ENCODE results near the gene TES.
"Not testable (repeated sequence)": the region's sequence is repeated elsewhere in the genome, so short reads cannot be mapped to it uniquely, and the experiment has no call there.

The TES gene

DNA sequence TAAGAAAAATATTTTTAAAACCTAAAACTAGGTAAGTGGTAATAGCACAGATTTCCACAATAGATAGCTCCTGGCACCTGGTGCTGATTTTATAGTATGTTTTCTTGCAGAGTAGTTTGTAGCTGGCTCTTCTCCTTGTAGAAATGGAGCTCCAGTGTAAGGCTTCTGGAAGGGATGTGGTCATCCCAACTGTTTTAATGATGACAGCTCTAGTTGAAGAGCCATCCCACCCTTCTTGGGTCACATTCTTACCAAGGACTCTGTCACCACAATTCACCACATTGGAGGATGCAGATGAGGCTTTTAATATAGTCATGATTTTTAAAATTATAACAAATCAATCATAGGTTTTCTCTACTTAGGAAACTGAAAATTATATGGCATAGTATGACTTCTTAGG, 31.0 kb downstream of the TES start:
- Histone ChIP-seq H2AFZ (no peak overlapping the region), H3K4me2 (ENCODE audit: low read length) (no peak overlapping the region), H3K4me1 (no peaks in the 10 kb centered on the region), H3K36me3 (ENCODE audit: control insufficient read depth, insufficient read depth, low read length) (no peaks in the 10 kb centered on the region), H3K4me3 (ENCODE audit: low read depth, low read length) (no peak overlapping the region), H3K79me2 (peaks cover 5% of the 10 kb centered on the region), H3K9me3 (ENCODE audit: control insufficient read depth, low read length) (no peaks in the 10 kb centered on the region), H3K9ac (no peak overlapping the region), H3K27ac (no peak overlapping the region), H3K27me3 (ENCODE audit: control insufficient read depth, insufficient read depth, low read length) (no peaks in the 10 kb centered on the region)
- TF ChIP-seq, protein P1, sequence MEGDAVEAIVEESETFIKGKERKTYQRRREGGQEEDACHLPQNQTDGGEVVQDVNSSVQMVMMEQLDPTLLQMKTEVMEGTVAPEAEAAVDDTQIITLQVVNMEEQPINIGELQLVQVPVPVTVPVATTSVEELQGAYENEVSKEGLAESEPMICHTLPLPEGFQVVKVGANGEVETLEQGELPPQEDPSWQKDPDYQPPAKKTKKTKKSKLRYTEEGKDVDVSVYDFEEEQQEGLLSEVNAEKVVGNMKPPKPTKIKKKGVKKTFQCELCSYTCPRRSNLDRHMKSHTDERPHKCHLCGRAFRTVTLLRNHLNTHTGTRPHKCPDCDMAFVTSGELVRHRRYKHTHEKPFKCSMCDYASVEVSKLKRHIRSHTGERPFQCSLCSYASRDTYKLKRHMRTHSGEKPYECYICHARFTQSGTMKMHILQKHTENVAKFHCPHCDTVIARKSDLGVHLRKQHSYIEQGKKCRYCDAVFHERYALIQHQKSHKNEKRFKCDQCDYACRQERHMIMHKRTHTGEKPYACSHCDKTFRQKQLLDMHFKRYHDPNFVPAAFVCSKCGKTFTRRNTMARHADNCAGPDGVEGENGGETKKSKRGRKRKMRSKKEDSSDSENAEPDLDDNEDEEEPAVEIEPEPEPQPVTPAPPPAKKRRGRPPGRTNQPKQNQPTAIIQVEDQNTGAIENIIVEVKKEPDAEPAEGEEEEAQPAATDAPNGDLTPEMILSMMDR (IDR thresholded peaks at IDR 0.05), result no peak

DNA sequence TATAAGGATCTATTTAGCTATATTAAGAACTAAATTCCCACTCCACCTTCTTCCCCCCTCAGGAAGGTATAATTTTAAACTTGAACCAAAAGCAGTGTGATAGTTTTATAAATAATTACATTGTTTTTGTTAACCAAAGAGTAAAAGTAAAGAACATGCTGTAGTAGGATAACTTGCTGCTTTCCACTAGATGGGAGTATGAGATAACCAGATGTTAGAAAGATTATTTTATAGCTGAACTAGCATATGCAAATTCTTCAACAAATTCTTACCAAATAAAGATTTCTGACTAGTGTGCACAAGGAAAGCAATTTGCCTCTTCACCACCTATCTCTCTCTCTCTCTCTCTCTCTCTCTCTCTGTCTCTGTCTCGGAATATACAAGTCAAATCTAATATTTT, 31.8 kb downstream of the TES start:
- H3K36me3 ChIP-seq (ENCODE audit: control insufficient read depth, insufficient read depth, low read length), result no peaks in the 10 kb centered on the region
- H3K9me3 ChIP-seq (ENCODE audit: control insufficient read depth, low read length), result no peaks in the 10 kb centered on the region
- H3K4me3 ChIP-seq (ENCODE audit: low read depth, low read length), result no peak overlapping the region

DNA sequence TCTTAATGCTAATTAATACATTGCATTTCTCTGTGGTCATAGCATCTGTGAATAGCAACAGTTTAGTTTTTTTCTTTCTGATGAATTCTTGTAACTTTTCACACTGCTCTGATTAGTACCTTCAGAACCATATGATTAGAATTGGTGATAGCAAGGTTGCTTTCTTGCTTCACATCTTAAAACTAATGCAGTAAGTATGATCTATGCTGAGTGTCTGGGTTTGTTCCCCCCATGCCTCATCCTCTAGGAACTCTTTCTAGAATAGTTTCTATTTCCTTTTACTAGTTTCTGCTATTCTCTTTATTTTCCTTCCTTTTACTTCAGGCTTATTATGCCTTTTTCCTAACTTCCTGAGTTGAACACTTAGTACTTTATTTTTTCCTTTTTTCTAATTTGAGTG, 32.4 kb downstream of the TES start:
- Histone ChIP-seq H3K4me2 (ENCODE audit: low read length) (no peak overlapping the region), H3K4me1 (no peaks in the 10 kb centered on the region), H3K9ac (no peak overlapping the region), H3K79me2 (peaks cover 2% of the 10 kb centered on the region), H3K27ac (no peak overlapping the region), H2AFZ (no peak overlapping the region), H3K36me3 (ENCODE audit: control insufficient read depth, insufficient read depth, low read length) (no peaks in the 10 kb centered on the region), H3K4me3 (ENCODE audit: low read depth, low read length) (no peak overlapping the region), H3K9me3 (ENCODE audit: control insufficient read depth, low read length) (no peaks in the 10 kb centered on the region), H3K27me3 (ENCODE audit: control insufficient read depth, insufficient read depth, low read length) (no peaks in the 10 kb centered on the region)
- TF ChIP-seq, protein P1 (IDR thresholded peaks at IDR 0.05), result no peak

More for the DNA sequence above, 31.8 kb downstream of the TES start:
- H3K4me1 ChIP-seq, result no peaks in the 10 kb centered on the region
- no peak overlapping the region for H3K4me2 ChIP-seq (ENCODE audit: low read length)
- TF ChIP-seq, protein P1 (IDR thresholded peaks at IDR 0.05), result no peak
- H3K27ac ChIP-seq, result no peak overlapping the region
- H2AFZ ChIP-seq, result no peak overlapping the region
- H3K27me3 ChIP-seq (ENCODE audit: control insufficient read depth, insufficient read depth, low read length), result no peaks in the 10 kb centered on the region
- H3K79me2 ChIP-seq, result peaks cover 2% of the 10 kb centered on the region
- H3K9ac ChIP-seq, result no peak overlapping the region

DNA sequence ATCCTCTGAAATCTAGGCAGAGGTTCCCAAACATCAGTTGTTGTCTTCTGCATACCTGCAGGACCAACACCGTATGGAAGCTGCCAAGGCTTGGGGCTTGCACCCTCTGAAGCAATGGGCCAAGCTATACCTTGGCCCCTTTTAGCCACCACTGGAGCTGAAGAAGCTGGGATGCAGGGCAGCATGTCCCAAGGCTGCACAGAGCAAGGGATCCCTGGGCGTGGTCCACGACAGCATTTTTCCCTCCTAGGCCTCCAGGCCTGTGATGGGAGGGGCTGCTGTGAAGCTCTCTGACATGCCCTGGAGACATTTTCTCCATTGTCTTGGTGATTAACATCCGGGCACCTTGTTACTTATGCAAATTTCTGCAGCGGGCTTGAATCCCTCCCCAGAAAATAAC, 34.5 kb downstream of the TES start:
- H3K27ac ChIP-seq; H3K4me2 ChIP-seq (ENCODE audit: low read length); H3K9me3 ChIP-seq (ENCODE audit: control insufficient read depth, low read length); H3K4me1 ChIP-seq; H3K4me3 ChIP-seq (ENCODE audit: low read depth, low read length); H3K9ac ChIP-seq; H3K79me2 ChIP-seq; H2AFZ ChIP-seq; H3K27me3 ChIP-seq (ENCODE audit: control insufficient read depth, insufficient read depth, low read length); H3K36me3 ChIP-seq (ENCODE audit: control insufficient read depth, insufficient read depth, low read length): not testable (repeated sequence)

DNA sequence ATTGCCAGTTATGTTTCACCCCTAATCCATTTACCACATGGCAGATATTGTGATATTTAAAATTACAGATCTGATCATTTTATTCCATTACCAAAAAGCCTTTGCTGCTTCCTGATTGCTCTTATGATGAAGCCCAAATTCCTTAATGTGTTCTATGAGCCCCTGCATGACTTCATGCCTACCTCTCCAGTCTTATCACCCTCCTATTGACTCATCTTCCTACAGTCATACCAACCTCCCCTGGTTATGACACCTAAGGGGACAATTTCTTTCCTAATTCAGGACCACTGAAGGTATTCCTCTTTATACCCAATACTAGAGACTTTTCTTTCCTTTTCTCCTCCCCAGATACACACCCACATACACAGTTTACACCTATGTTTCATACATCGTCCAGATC, 36.0 kb downstream of the TES start:
- TF ChIP-seq, protein P1 (IDR thresholded peaks at IDR 0.05), result no peak
- Histone ChIP-seq H2AFZ (no peak overlapping the region), H3K4me1 (no peaks in the 10 kb centered on the region), H3K79me2 (peaks cover 2% of the 10 kb centered on the region), H3K4me2 (ENCODE audit: low read length) (no peak overlapping the region), H3K4me3 (ENCODE audit: low read depth, low read length) (no peak overlapping the region), H3K9me3 (ENCODE audit: control insufficient read depth, low read length) (no peaks in the 10 kb centered on the region), H3K27ac (no peak overlapping the region), H3K9ac (no peak overlapping the region), H3K36me3 (ENCODE audit: control insufficient read depth, insufficient read depth, low read length) (no peaks in the 10 kb centered on the region), H3K27me3 (ENCODE audit: control insufficient read depth, insufficient read depth, low read length) (no peaks in the 10 kb centered on the region)

Data from parathyroid adenoma (tissue), 2 donors.